GM12878 (cell line): Measurements from ENCODE around the gene DNAJA2. TPM values are rescaled to one million over a fixed set of nuclear protein-coding genes. Genes with fewer than 3 reads are reported as not detected.
A peak's percentile ranks its signal among the peaks of the same experiment; 100 is the strongest.

ENCODE experiments used
- CBFB ChIP-seq: IDR thresholded peaks from 2 replicates; pipeline ENCODE4 v1.6.1; 2016; ENCODE audit warnings: antibody characterized with exemption, low read depth
- CEBPB ChIP-seq, 2 experiments: fragments of 150-350 bp in 1 of 2; IDR thresholded peaks; 2 replicates each; pipeline ENCODE4 v1.6.1; 2012 to 2014; ENCODE audit warnings: low read depth in 2 of 2, low read length in 2 of 2, borderline replicate concordance in 1 of 2, inconsistent platforms in 1 of 2
- CHD2 ChIP-seq: IDR thresholded peaks from 2 replicates; pipeline ENCODE4 v1.6.1; 2011; ENCODE audit warnings: low read depth, low read length, improper control_type of control experiment, borderline replicate concordance
- CREM ChIP-seq: IDR thresholded peaks from 2 replicates; pipeline ENCODE4 v1.6.1; 2014; ENCODE audit warnings: antibody characterized with exemption, low read depth
- DPF2 ChIP-seq: fragments of 450-650 bp; IDR thresholded peaks from 2 replicates; pipeline ENCODE4 v1.6.1; 2017; ENCODE audit warnings: mild to moderate bottlenecking
- EP300 ChIP-seq, 2 experiments: fragments of 150-350 bp in 1 of 2; IDR thresholded peaks; 2 replicates each; pipeline ENCODE4 v1.6.1; 2011 to 2012; ENCODE audit warnings: low read depth in 2 of 2, low read length in 2 of 2, borderline replicate concordance in 1 of 2, improper control_type of control experiment in 1 of 2, inconsistent platforms in 1 of 2; ENCODE audit not compliant: control insufficient read depth in 1 of 2
- ETV6 ChIP-seq, 2 experiments: fragments of 450-650 bp in 1 of 2; IDR thresholded peaks in 1 of 2; conservative IDR thresholded peaks in 1 of 2; 2 replicates each; pipeline ENCODE4 v1.6.1; 2014; ENCODE audit warnings: antibody characterized with exemption in 1 of 2, borderline replicate concordance in 1 of 2, low read depth in 1 of 2, mild to moderate bottlenecking in 1 of 2, moderate library complexity in 1 of 2
- HDAC2 ChIP-seq: fragments of 200-600 bp; sonication (generic); IDR thresholded peaks from 2 replicates; pipeline ENCODE4 v1.6.1; 2017
- IRF3 ChIP-seq: fragments of 450-650 bp; IDR thresholded peaks from 2 replicates; pipeline ENCODE4 v1.6.1; 2014; ENCODE audit warnings: mild to moderate bottlenecking
- KAT2A ChIP-seq: conservative IDR thresholded peaks from 2 replicates; pipeline ENCODE4 v1.6.1; 2011; ENCODE audit warnings: low read depth, low read length; ENCODE audit not compliant: control insufficient read depth
- MEF2A ChIP-seq: IDR thresholded peaks from 2 replicates; pipeline ENCODE4 v1.6.1; 2011; ENCODE audit warnings: low read depth, mild to moderate bottlenecking, low read length, moderate library complexity; ENCODE audit not compliant: insufficient read depth
- MEF2B ChIP-seq: fragments of 450-650 bp; IDR thresholded peaks from 2 replicates; pipeline ENCODE4 v1.6.1; 2018; ENCODE audit warnings: mild to moderate bottlenecking, moderate library complexity; ENCODE audit not compliant: partially characterized antibody, poor library complexity, severe bottlenecking
- MLLT1 ChIP-seq: fragments of 450-650 bp; IDR thresholded peaks from 2 replicates; pipeline ENCODE4 v1.6.1; 2016; ENCODE audit warnings: mild to moderate bottlenecking
- TARDBP ChIP-seq: IDR thresholded peaks from 2 replicates; pipeline ENCODE4 v1.6.1; 2016; ENCODE audit warnings: borderline replicate concordance
- TBL1XR1 ChIP-seq: IDR thresholded peaks from 2 replicates; pipeline ENCODE4 v1.6.1; 2012; ENCODE audit warnings: low read depth, low read length, improper control_type of control experiment
- TCF12 ChIP-seq: IDR thresholded peaks from 2 replicates; pipeline ENCODE4 v1.6.1; 2011; ENCODE audit warnings: low read depth, mild to moderate bottlenecking, low read length
- ZBTB40 ChIP-seq: fragments of 450-650 bp; IDR thresholded peaks from 2 replicates; pipeline ENCODE4 v1.6.1; 2016; ENCODE audit warnings: mild to moderate bottlenecking, moderate library complexity, borderline replicate concordance
- ZNF207 ChIP-seq: fragments of 450-650 bp; IDR thresholded peaks from 2 replicates; pipeline ENCODE4 v1.6.1; 2014; ENCODE audit warnings: antibody characterized with exemption, mild to moderate bottlenecking, borderline replicate concordance
- ZNF687 ChIP-seq: fragments of 450-650 bp; IDR thresholded peaks from 2 replicates; pipeline ENCODE4 v1.6.1; 2017; ENCODE audit warnings: mild to moderate bottlenecking, moderate library complexity
- polyA plus RNA-seq, 11 experiments: library from polyadenylated mRNA; depleted of rRNA in 4 of 11; unstranded in 6 of 11; stranded (reverse) in 5 of 11; fragments of >200 nt; fragmentation: Nextera tagmentation in 4 of 11; fragmentation: Illumina TruSeq in 1 of 11; extraction: Ambion mirVana in 4 of 11; extraction: Trizol in 1 of 11; gene quantifications; 1 replicate in 1 of 11; 2 replicates in 10 of 11; pipeline versions ENCODE4 v1.2.1 to v1.2.3, GENCODE V29; 2011 to 2016; ENCODE audit warnings: inconsistent platforms in 2 of 11, missing spikeins in 2 of 11, low read depth in 1 of 11
- total RNA-seq, 4 experiments: library from RNA; depleted of rRNA in 3 of 4; stranded (reverse); fragments of >200 nt in 3 of 4; fragmentation: Illumina TruSeq in 1 of 4; extraction: Trizol in 1 of 4; gene quantifications; 2 replicates each; pipeline versions ENCODE4 v1.2.1 to v1.2.3, GENCODE V29; 2013 to 2021

Gene DNAJA2
- total and polyA plus RNA-seq, 10 of the 15 experiments (the other 5 are each of a cell fraction or from before 2014, with no cell fraction given), result 26.2 to 96.4 (median 58.1) TPM

- TF ChIP-seq EP300 (IDR thresholded peaks at IDR 0.05; ENCODE audit: borderline replicate concordance in 1 of 2, control insufficient read depth in 1 of 2, low read depth in 2 of 2, low read length in 2 of 2) (peak in 1 of 2 experiments; percentile 56; a peak in 2 of 4 replicates), IRF3 (no peak), ZNF687 (peak; percentile 64; the same call in 1 of the 2 replicates), TARDBP (no peak), CREM (peak; percentile 69; the same call in 1 of the 2 replicates), HDAC2 (no peak), CBFB (0 out of 2 replicates have a peak, but pooled peaks have one; percentile 28), ETV6 (conservative IDR thresholded peaks at IDR 0.05 in 1 of 2, IDR thresholded peaks at IDR 0.05 in 1 of 2; ENCODE audit: borderline replicate concordance in 1 of 2, low read depth in 1 of 2) (peak in 1 of 2 experiments; percentile 83; a peak in 2 of 4 replicates), TCF12 (peak; percentile 67; the same call in 1 of the 2 replicates), DPF2 (peak; percentile 50; the same call in 1 of the 2 replicates), MLLT1 (no peak), KAT2A (no peak), MEF2A (0 out of 2 replicates have a peak, but pooled peaks have one; percentile 22), ZBTB40 (no peak), ZNF207 (no peak), CEBPB (IDR thresholded peaks at IDR 0.05; ENCODE audit: borderline replicate concordance in 1 of 2, low read depth in 2 of 2, low read length in 2 of 2) (no peak), MEF2B (peak; percentile 95), TBL1XR1 (0 out of 2 replicates have a peak, but pooled peaks have one; percentile 34), CHD2 (no peak)
Observed at GRCh38 chr16:47016700-47017133, 43.2 kb upstream of the DNAJA2 start (continued).
